GM23338 (cell line): ENCODE results near the gene NGB. TPM values are rescaled to one million over a fixed set of nuclear protein-coding genes. Genes with fewer than 3 reads are reported as not detected.

Source experiments
- ATAC-seq: fragments of 200-7000 bp; cut with Tn5 transposase; 3 replicates; pipeline ENCODE4 v1.9.1; 2020
- DNase-seq: peaks from one replicate; pipeline ENCODE4 v3.0.0-alpha.2; 2015; ENCODE audit warnings: low spot score
- H2AFZ ChIP-seq: fragments of 200-600 bp; sonication (generic); 2 replicates; pipeline ENCODE4 v1.8.0; 2016; ENCODE audit warnings: antibody characterized with exemption, mild to moderate bottlenecking, moderate library complexity
- H3F3A ChIP-seq: fragments of 200-600 bp; sonication (generic); replicated peaks from 2 replicates; pipeline ENCODE4 v1.8.0; 2017; ENCODE audit warnings: antibody characterized with exemption, mixed run types, low read depth
- H3K27ac ChIP-seq: fragments of 200-600 bp; sonication (generic); 2 replicates; pipeline ENCODE4 v1.6.1; 2016; ENCODE audit warnings: low read depth
- H3K27me3 ChIP-seq: fragments of 200-600 bp; sonication (generic); 2 replicates; pipeline ENCODE4 v1.8.0; 2016; ENCODE audit warnings: mild to moderate bottlenecking, mixed run types, moderate library complexity; ENCODE audit not compliant: insufficient read depth
- H3K36me3 ChIP-seq: fragments of 200-600 bp; sonication (generic); 2 replicates; pipeline ENCODE4 v1.8.0; 2016; ENCODE audit warnings: mild to moderate bottlenecking; ENCODE audit not compliant: insufficient read depth
- H3K4me1 ChIP-seq: fragments of 200-600 bp; sonication (generic); 2 replicates; pipeline ENCODE4 v1.8.0; 2016; ENCODE audit warnings: mild to moderate bottlenecking, moderate library complexity; ENCODE audit not compliant: insufficient read depth
- H3K4me2 ChIP-seq: fragments of 200-600 bp; sonication (generic); 2 replicates; pipeline ENCODE4 v1.7.1; 2017; ENCODE audit warnings: mixed run types
- H3K4me3 ChIP-seq: fragments of 200-600 bp; sonication (generic); 2 replicates; pipeline ENCODE4 v1.6.1; 2016; ENCODE audit warnings: mixed run types
- H3K79me2 ChIP-seq: fragments of 200-600 bp; sonication (generic); replicated peaks from 2 replicates; pipeline ENCODE4 v1.8.0; 2017; ENCODE audit warnings: mild to moderate bottlenecking; ENCODE audit not compliant: insufficient read depth
- H3K9me2 ChIP-seq: fragments of 200-600 bp; sonication (generic); 2 replicates; pipeline ENCODE4 v1.8.0; 2017; ENCODE audit not compliant: insufficient read depth
- H4K20me1 ChIP-seq: fragments of 200-600 bp; sonication (generic); replicated peaks from 2 replicates; pipeline ENCODE4 v1.8.0; 2017; ENCODE audit warnings: mild to moderate bottlenecking; ENCODE audit not compliant: insufficient read depth
- H3K27ac Mint-ChIP-seq: 2 replicates; pipeline ENCODE4 v1.8.0; 2020; ENCODE audit warnings: inconsistent platforms, mild to moderate bottlenecking, moderate library complexity, mixed read lengths
- H3K27me3 Mint-ChIP-seq: 3 replicates; pipeline ENCODE4 v1.8.0; 2022; ENCODE audit warnings: low read depth, mild to moderate bottlenecking, moderate library complexity, mixed read lengths, inconsistent platforms; ENCODE audit not compliant: insufficient read depth, poor library complexity
- H3K36me3 Mint-ChIP-seq: 3 replicates; pipeline ENCODE4 v1.8.0; 2021; ENCODE audit warnings: low read depth, mild to moderate bottlenecking, inconsistent platforms, moderate library complexity, mixed read lengths
- H3K4me1 Mint-ChIP-seq: 3 replicates; pipeline ENCODE4 v1.8.0; 2020; ENCODE audit warnings: mild to moderate bottlenecking, inconsistent platforms, mixed read lengths
- H3K4me3 Mint-ChIP-seq: 3 replicates; pipeline ENCODE4 v1.8.0; 2021; ENCODE audit warnings: moderate library complexity, mild to moderate bottlenecking, inconsistent platforms, mixed read lengths
- H3K9me3 Mint-ChIP-seq: 3 replicates; pipeline ENCODE4 v1.8.0; 2020; ENCODE audit warnings: moderate library complexity, mild to moderate bottlenecking, inconsistent platforms, mixed read lengths
- CREB1 ChIP-seq: fragments of 250-450 bp; sonication (Bioruptor Pico); IDR thresholded peaks from 2 replicates; pipeline ENCODE4 v1.5.0; 2020; ENCODE audit warnings: low read depth, mild to moderate bottlenecking, moderate library complexity
- ETS1 ChIP-seq: IDR thresholded peaks from 2 replicates; pipeline ENCODE4 v1.6.1; 2016; ENCODE audit warnings: antibody characterized with exemption
- EZH2 ChIP-seq: fragments of 200-600 bp; sonication (generic); IDR thresholded peaks from one replicate; pipeline ENCODE4 v1.8.0; 2017; ENCODE audit warnings: antibody characterized with exemption, mild to moderate bottlenecking, low read depth; ENCODE audit not compliant: unreplicated experiment
- POLR2AphosphoS5 ChIP-seq: IDR thresholded peaks from 2 replicates; pipeline ENCODE4 v1.6.1; 2016; ENCODE audit warnings: antibody characterized with exemption, low read depth
- REST ChIP-seq: IDR thresholded peaks from one replicate; pipeline ENCODE4 v1.6.1; 2018; ENCODE audit warnings: antibody characterized with exemption; ENCODE audit not compliant: unreplicated experiment
- STAT1 ChIP-seq: IDR thresholded peaks from one replicate; pipeline ENCODE4 v1.6.1; 2016; ENCODE audit warnings: antibody characterized with exemption; ENCODE audit not compliant: unreplicated experiment
- ZNF114 ChIP-seq: fragments of 250-450 bp; sonication (Bioruptor Pico); IDR thresholded peaks from 2 replicates; pipeline ENCODE4 v1.5.0; 2020; ENCODE audit warnings: mild to moderate bottlenecking, moderate library complexity
- ZNF331 ChIP-seq: fragments of 250-450 bp; sonication (Bioruptor Pico); IDR thresholded peaks from 2 replicates; pipeline ENCODE4 v1.5.0; 2020; ENCODE audit warnings: low read depth, mild to moderate bottlenecking, moderate library complexity
- ZNF462 ChIP-seq: fragments of 250-450 bp; sonication (Bioruptor Pico); IDR thresholded peaks from 2 replicates; pipeline ENCODE4 v1.5.0; 2020; ENCODE audit warnings: mild to moderate bottlenecking, moderate library complexity
- polyA plus RNA-seq: library from polyadenylated mRNA; unstranded; fragments of >200 nt; fragmentation: Nextera tagmentation; extraction: Ambion mirVana; gene quantifications from 2 replicates; pipeline ENCODE4 v1.2.1, GENCODE V29; 2016
- total RNA-seq: library from RNA; depleted of rRNA; stranded (reverse); fragments of >200 nt; shearing (Covaris generic); gene quantifications from 2 replicates; pipeline ENCODE4 v1.2.3, GENCODE V29; 2014

NGB gene
- total and polyA plus RNA-seq, 2 experiments from 2014 or later, result 0.21 to 1.0 TPM

- TF ChIP-seq REST, result no peak
- TF ChIP-seq POLR2AphosphoS5, result no peak
- no peak for TF ChIP-seq CREB1 (CRISPR knock-in tag)
- TF ChIP-seq ETS1, result no peak
- TF ChIP-seq ZNF114 (CRISPR knock-in tag), result no peak
Measured at GRCh38 chr14:77243853-77244252, 27.2 kb downstream of the NGB start (continued).

GRCh38 chr14:77242752-77243151 is 28.3 kb downstream of the NGB start:
- no peak overlapping the region for H3K4me3 ChIP-seq
- no peaks in the 10 kb centered on the region for H3K4me1 ChIP-seq
- H3F3A ChIP-seq, result no peaks in the 10 kb centered on the region
- H3K36me3 ChIP-seq, result no peaks in the 10 kb centered on the region
- Mint-ChIP-seq H3K4me1 (no peaks in the 10 kb centered on the region), H3K27ac (no peak overlapping the region), H3K36me3 (no peaks in the 10 kb centered on the region), H3K9me3 (no peaks in the 10 kb centered on the region), H3K4me3 (no peak overlapping the region), H3K27me3 (peaks cover 8% of the 10 kb centered on the region)
- no peak overlapping the region for H2AFZ ChIP-seq
- no peaks in the 10 kb centered on the region for H3K79me2 ChIP-seq
- ATAC-seq (no peak), DNase-seq (no peak)
- no peaks in the 10 kb centered on the region for H3K27me3 ChIP-seq
- H3K27ac ChIP-seq, result no peak overlapping the region
- H3K4me2 ChIP-seq, result no peak overlapping the region
- no peaks in the 10 kb centered on the region; the same call in 1 of the 2 replicates for H4K20me1 ChIP-seq
- no peaks in the 10 kb centered on the region for H3K9me2 ChIP-seq
- TF ChIP-seq REST, result no peak
- TF ChIP-seq ZNF331 (CRISPR knock-in tag), result no peak
- TF ChIP-seq ETS1, result no peak
- no peak for TF ChIP-seq STAT1
- no peak for TF ChIP-seq EZH2
- TF ChIP-seq ZNF462, result no peak
